Uterus (tissue), 2 donors: Measurements from ENCODE around the gene EDEM3.

Experiments used
- POLR2A ChIP-seq, 2 donors: fragments of 450-650 bp; IDR thresholded peaks; one replicate each; pipeline ENCODE4 v1.6.1; 2016; ENCODE audit warnings: antibody characterized with exemption in 2 of 2, mild to moderate bottlenecking in 1 of 2, moderate library complexity in 1 of 2
- TF ChIP-seq, protein P1 (sequence below), 4 experiments: fragments of 200-600 bp in 2 of 4; fragments of 450-650 bp in 2 of 4; sonication (generic) in 2 of 4; IDR thresholded peaks; one replicate each; pipeline ENCODE4 v1.5.1; 2016 to 2019; ENCODE audit warnings: antibody characterized with exemption in 4 of 4, mild to moderate bottlenecking in 2 of 4, moderate library complexity in 1 of 4

- TF ChIP-seq, protein P1, sequence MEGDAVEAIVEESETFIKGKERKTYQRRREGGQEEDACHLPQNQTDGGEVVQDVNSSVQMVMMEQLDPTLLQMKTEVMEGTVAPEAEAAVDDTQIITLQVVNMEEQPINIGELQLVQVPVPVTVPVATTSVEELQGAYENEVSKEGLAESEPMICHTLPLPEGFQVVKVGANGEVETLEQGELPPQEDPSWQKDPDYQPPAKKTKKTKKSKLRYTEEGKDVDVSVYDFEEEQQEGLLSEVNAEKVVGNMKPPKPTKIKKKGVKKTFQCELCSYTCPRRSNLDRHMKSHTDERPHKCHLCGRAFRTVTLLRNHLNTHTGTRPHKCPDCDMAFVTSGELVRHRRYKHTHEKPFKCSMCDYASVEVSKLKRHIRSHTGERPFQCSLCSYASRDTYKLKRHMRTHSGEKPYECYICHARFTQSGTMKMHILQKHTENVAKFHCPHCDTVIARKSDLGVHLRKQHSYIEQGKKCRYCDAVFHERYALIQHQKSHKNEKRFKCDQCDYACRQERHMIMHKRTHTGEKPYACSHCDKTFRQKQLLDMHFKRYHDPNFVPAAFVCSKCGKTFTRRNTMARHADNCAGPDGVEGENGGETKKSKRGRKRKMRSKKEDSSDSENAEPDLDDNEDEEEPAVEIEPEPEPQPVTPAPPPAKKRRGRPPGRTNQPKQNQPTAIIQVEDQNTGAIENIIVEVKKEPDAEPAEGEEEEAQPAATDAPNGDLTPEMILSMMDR (IDR thresholded peaks at IDR 0.05), result no peak
- no peak for TF ChIP-seq POLR2A (IDR thresholded peaks at IDR 0.05)
Measured at GRCh38 chr1:184745110-184745509, 9.5 kb downstream of the EDEM3 start.
